Measurements from ENCODE around the gene RBM20.

GRCh38 chr10:110647136-110647430 lies 2.9 kb downstream of the RBM20 start:
- TF ChIP-seq CTCF (IDR thresholded peaks at IDR 0.05) (no peak), POLR2AphosphoS5 (IDR thresholded peaks at IDR 0.05) (no peak), POLR2A (IDR thresholded peaks at IDR 0.05) (no peak)

All from suprapubic skin (tissue), 4 donors.